ENCODE results near the gene PPP1R37. TPM values are rescaled to one million over a fixed set of nuclear protein-coding genes. Genes with fewer than 3 reads are reported as not detected.

Gene PPP1R37
- total and polyA plus RNA-seq, 2 of the 13 experiments (the other 11 are each of a cell fraction or from before 2014, with no cell fraction given), result 9.0 to 14.3 TPM

- TF ChIP-seq, protein P1, sequence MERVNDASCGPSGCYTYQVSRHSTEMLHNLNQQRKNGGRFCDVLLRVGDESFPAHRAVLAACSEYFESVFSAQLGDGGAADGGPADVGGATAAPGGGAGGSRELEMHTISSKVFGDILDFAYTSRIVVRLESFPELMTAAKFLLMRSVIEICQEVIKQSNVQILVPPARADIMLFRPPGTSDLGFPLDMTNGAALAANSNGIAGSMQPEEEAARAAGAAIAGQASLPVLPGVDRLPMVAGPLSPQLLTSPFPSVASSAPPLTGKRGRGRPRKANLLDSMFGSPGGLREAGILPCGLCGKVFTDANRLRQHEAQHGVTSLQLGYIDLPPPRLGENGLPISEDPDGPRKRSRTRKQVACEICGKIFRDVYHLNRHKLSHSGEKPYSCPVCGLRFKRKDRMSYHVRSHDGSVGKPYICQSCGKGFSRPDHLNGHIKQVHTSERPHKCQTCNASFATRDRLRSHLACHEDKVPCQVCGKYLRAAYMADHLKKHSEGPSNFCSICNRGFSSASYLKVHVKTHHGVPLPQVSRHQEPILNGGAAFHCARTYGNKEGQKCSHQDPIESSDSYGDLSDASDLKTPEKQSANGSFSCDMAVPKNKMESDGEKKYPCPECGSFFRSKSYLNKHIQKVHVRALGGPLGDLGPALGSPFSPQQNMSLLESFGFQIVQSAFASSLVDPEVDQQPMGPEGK (CRISPR knock-in tag; IDR thresholded peaks at IDR 0.05), result peak; percentile 54
- no peak for TF ChIP-seq ZNF598 (CRISPR knock-in tag; IDR thresholded peaks at IDR 0.05; ENCODE audit: borderline replicate concordance)
- TF ChIP-seq EP300 (IDR thresholded peaks at IDR 0.05; ENCODE audit: low read depth in 2 of 2, low read length in 2 of 2), result peak in 1 of 2 experiments; percentile 10; a peak in 1 of 4 replicates
- no peak for TF ChIP-seq EP300 (CRISPR knock-in tag; IDR thresholded peaks at IDR 0.05; ENCODE audit: borderline replicate concordance)
- TF ChIP-seq, protein P2, sequence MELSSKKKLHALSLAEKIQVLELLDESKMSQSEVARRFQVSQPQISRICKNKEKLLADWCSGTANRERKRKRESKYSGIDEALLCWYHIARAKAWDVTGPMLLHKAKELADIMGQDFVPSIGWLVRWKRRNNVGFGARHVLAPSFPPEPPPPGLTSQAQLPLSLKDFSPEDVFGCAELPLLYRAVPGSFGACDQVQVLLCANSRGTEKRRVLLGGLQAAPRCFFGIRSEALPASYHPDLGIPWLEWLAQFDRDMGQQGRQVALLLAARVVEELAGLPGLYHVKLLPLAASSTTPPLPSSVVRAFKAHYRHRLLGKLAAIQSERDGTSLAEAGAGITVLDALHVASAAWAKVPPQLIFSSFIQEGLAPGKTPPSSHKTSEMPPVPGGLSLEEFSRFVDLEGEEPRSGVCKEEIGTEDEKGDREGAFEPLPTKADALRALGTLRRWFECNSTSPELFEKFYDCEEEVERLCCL (CRISPR knock-in tag; IDR thresholded peaks at IDR 0.05; ENCODE audit: borderline replicate concordance), result no peak
- TF ChIP-seq ZNF124 (CRISPR knock-in tag; IDR thresholded peaks at IDR 0.05), result no peak
- peak; percentile 11; the same call in 1 of the 2 replicates for TF ChIP-seq ZMYM3 (CRISPR knock-in tag; IDR thresholded peaks at IDR 0.05)
- TF ChIP-seq CREB1 (IDR thresholded peaks at IDR 0.05), result no peak
- TF ChIP-seq CREB1 (CRISPR knock-in tag; IDR thresholded peaks at IDR 0.05), result no peak
- TF ChIP-seq MAFK (conservative IDR thresholded peaks at IDR 0.05 in 1 of 2, IDR thresholded peaks at IDR 0.05 in 1 of 2; ENCODE audit: low read length in 2 of 2), result no peak
- no peak for TF ChIP-seq AKNA (CRISPR knock-in tag; IDR thresholded peaks at IDR 0.05; ENCODE audit: borderline replicate concordance)
- TF ChIP-seq GATA4 (IDR thresholded peaks at IDR 0.05; ENCODE audit: borderline replicate concordance, low read depth), result no peak
- no peak for TF ChIP-seq PPARG (CRISPR knock-in tag; conservative IDR thresholded peaks at IDR 0.05)
- 0 out of 2 replicates have a peak, but pooled peaks have one; percentile 34 for TF ChIP-seq FOXC1 (CRISPR knock-in tag; IDR thresholded peaks at IDR 0.05; ENCODE audit: borderline replicate concordance)
- TF ChIP-seq ARID3A (IDR thresholded peaks at IDR 0.05; ENCODE audit: low read depth, low read length), result no peak
- no peak for TF ChIP-seq LCORL (IDR thresholded peaks at IDR 0.05)
- TF ChIP-seq LCORL (CRISPR knock-in tag; IDR thresholded peaks at IDR 0.05), result peak; percentile 73
- no peak for TF ChIP-seq BORCS8-MEF2B (CRISPR knock-in tag; IDR thresholded peaks at IDR 0.05)
- TF ChIP-seq GZF1 (CRISPR knock-in tag; IDR thresholded peaks at IDR 0.05), result no peak
- no peak for TF ChIP-seq ZNF564 (CRISPR knock-in tag; IDR thresholded peaks at IDR 0.05)
These were observed 6.7 kb downstream of the PPP1R37 start (continued) for GRCh38 chr19:45099467-45100191.

Measured in HepG2 (cell line).